Fibroblast of peridontal ligament (primary cell): Measurements from ENCODE around the gene SORBS2.
"Not testable (repeated sequence)": the region's sequence is repeated elsewhere in the genome, so short reads cannot be mapped to it uniquely, and the experiment has no call there.

ENCODE experiments used
- DNase-seq: peaks from one replicate; pipeline ENCODE4 v3.0.0-alpha.2; 2010; ENCODE audit errors: extremely low read depth

SORBS2 gene

GRCh38 chr4:185811509-185812364, at the start of gene SORBS2:
TSS of gene SORBS2 (minus strand) at chr4:185812194. CDS start at chr4:185690571, 121,623 bp downstream.
- DNase-seq, result peak; percentile 71

GRCh38 chr4:185859111-185859510, 47.1 kb upstream of the SORBS2 start:
- no peak for DNase-seq

- DNase-seq, result not testable (repeated sequence)
These were observed 45.6 kb upstream of the SORBS2 start for GRCh38 chr4:185857561-185857960.

- no peak for DNase-seq
These were observed 41.8 kb upstream of the SORBS2 start for GRCh38 chr4:185853841-185854240.

GRCh38 chr4:185852961-185853360, 41.0 kb upstream of the SORBS2 start:
- no peak for DNase-seq

- peak; percentile 67 for DNase-seq
These were observed 37.9 kb upstream of the SORBS2 start for GRCh38 chr4:185849664-185850550.

- peak; percentile 70 for DNase-seq
These were observed 35.5 kb upstream of the SORBS2 start for GRCh38 chr4:185847352-185848097.

GRCh38 chr4:185846505-185847150, 34.6 kb upstream of the SORBS2 start:
- DNase-seq, result no peak

GRCh38 chr4:185845966-185846365, 34.0 kb upstream of the SORBS2 start:
- DNase-seq, result no peak

- no peak for DNase-seq
These were observed 29.5 kb upstream of the SORBS2 start for GRCh38 chr4:185841451-185841850.

- no peak for DNase-seq
These were observed 29.0 kb upstream of the SORBS2 start for GRCh38 chr4:185840953-185841352.

GRCh38 chr4:185840201-185840600, 28.2 kb upstream of the SORBS2 start:
- DNase-seq, result peak; percentile 37

- no peak for DNase-seq
These were observed 27.8 kb upstream of the SORBS2 start for GRCh38 chr4:185839770-185840169.

GRCh38 chr4:185839194-185839712, 27.3 kb upstream of the SORBS2 start:
- peak; percentile 97 for DNase-seq

GRCh38 chr4:185838514-185839193, 26.7 kb upstream of the SORBS2 start:
- no peak for DNase-seq

GRCh38 chr4:185838104-185838452, 26.1 kb upstream of the SORBS2 start:
- no peak for DNase-seq

GRCh38 chr4:185837415-185838103, 25.6 kb upstream of the SORBS2 start:
- no peak for DNase-seq

GRCh38 chr4:185836241-185837084, 24.5 kb upstream of the SORBS2 start:
- DNase-seq, result no peak

GRCh38 chr4:185835814-185836213, 23.8 kb upstream of the SORBS2 start:
- no peak for DNase-seq
